Epithelial cell of proximal tubule (primary cell): ENCODE data around the gene PLP1. TPM values are rescaled to one million over a fixed set of nuclear protein-coding genes. Genes with fewer than 3 reads are reported as not detected.

Experiments used
- DNase-seq: peaks from one replicate; pipeline ENCODE4 v3.0.0-alpha.2; 2011; ENCODE audit warnings: low read depth
- H3K4me3 ChIP-seq: 2 replicates; pipeline ENCODE4 v1.5.1; 2011; ENCODE audit warnings: low read depth, mild to moderate bottlenecking, low read length
- total RNA-seq: library from RNA; depleted of rRNA; stranded (reverse); fragments of >200 nt; gene quantifications from 2 replicates; pipeline ENCODE4 v1.2.3, GENCODE V29; 2015
- TF ChIP-seq, protein P1 (sequence below): conservative IDR thresholded peaks from 2 replicates; pipeline ENCODE4 v1.5.1; 2012; ENCODE audit warnings: low read depth, mild to moderate bottlenecking, low read length

Gene PLP1
- total RNA-seq, 1 donor from 2014 or later: not detected

GRCh38 chrX:103780336-103781061 is 3.9 kb downstream of the PLP1 start:
- TF ChIP-seq, protein P1, sequence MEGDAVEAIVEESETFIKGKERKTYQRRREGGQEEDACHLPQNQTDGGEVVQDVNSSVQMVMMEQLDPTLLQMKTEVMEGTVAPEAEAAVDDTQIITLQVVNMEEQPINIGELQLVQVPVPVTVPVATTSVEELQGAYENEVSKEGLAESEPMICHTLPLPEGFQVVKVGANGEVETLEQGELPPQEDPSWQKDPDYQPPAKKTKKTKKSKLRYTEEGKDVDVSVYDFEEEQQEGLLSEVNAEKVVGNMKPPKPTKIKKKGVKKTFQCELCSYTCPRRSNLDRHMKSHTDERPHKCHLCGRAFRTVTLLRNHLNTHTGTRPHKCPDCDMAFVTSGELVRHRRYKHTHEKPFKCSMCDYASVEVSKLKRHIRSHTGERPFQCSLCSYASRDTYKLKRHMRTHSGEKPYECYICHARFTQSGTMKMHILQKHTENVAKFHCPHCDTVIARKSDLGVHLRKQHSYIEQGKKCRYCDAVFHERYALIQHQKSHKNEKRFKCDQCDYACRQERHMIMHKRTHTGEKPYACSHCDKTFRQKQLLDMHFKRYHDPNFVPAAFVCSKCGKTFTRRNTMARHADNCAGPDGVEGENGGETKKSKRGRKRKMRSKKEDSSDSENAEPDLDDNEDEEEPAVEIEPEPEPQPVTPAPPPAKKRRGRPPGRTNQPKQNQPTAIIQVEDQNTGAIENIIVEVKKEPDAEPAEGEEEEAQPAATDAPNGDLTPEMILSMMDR: no peak
- DNase-seq: no peak
- no peak overlapping the region for H3K4me3 ChIP-seq

- TF ChIP-seq, protein P1: no peak
- DNase-seq: no peak
- H3K4me3 ChIP-seq: no peak overlapping the region
Observed at GRCh38 chrX:103781062-103781402, 4.4 kb downstream of the PLP1 start.

GRCh38 chrX:103781706-103782105 is 5.1 kb downstream of the PLP1 start:
- no peak for DNase-seq
- no peak overlapping the region for H3K4me3 ChIP-seq
- TF ChIP-seq, protein P1: no peak

GRCh38 chrX:103782640-103783039 is 6.0 kb downstream of the PLP1 start:
- no peak overlapping the region for H3K4me3 ChIP-seq
- no peak for DNase-seq
- TF ChIP-seq, protein P1: no peak

DNA sequence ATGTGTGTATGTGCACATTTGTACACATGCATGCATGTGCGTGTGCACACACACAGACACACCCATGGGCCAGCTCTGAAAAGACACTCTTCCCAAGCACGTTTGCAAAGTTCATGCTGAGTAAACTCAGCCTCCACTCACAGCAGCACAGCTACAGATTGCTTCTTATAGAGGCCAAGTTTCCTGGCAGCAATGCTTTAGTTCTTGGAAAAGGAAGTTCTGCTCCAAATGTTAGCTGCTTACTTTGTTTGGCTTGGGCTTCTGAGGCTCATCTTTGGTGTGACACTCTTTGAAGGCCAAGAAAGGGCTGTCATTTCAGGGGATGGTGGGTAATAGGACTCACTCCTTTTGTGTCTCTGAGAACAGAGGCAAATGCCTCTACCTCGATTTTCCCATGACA is 6.6 kb downstream of the PLP1 start:
- no peak overlapping the region for H3K4me3 ChIP-seq
- TF ChIP-seq, protein P1: no peak
- no peak for DNase-seq

GRCh38 chrX:103783971-103784370 is 7.3 kb downstream of the PLP1 start:
- DNase-seq: no peak
- TF ChIP-seq, protein P1: no peak
- no peak overlapping the region for H3K4me3 ChIP-seq

GRCh38 chrX:103789004-103789403 is 12.4 kb downstream of the PLP1 start:
- H3K4me3 ChIP-seq: no peak overlapping the region
- TF ChIP-seq, protein P1: no peak
- DNase-seq: no peak
